ENCODE data around the gene DHPS. TPM values are rescaled to one million over a fixed set of nuclear protein-coding genes. Genes with fewer than 3 reads are reported as not detected.
"Not testable (repeated sequence)": the region's sequence is repeated elsewhere in the genome, so short reads cannot be mapped to it uniquely, and the experiment has no call there.

DHPS gene
- total and polyA plus RNA-seq, 2 of the 13 experiments (the other 11 are each of a cell fraction or from before 2014, with no cell fraction given) = 43.3 to 84.3 TPM

DNA sequence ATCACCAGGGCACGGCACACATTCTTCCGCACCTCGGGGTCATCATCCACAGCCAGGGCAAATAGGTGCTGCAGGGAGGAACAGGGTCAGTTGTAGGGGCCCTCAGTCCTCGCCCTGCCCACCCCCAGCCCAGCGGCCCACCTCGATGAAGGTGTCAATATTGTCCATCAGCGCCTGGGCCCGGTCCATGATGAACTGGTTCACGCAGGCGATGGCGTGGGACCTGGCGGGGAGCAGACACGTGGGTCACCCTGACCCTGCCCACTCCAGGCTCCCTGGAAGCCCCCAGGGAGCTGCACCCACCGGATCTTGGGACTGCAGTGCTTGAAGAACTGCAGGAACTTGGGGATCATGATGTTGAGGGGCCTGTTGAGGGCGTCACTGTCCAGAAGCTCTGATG is 33.4 kb upstream of the DHPS start:
- Histone ChIP-seq H4K20me1 (ENCODE audit: insufficient read depth, low read length) (no peaks in the 10 kb centered on the region), H3K9me3 (ENCODE audit: low read length) (no peaks in the 10 kb centered on the region), H3K79me2 (ENCODE audit: insufficient read depth, low read length) (peaks cover 21% of the 10 kb centered on the region), H3K4me1 (ENCODE audit: insufficient read depth, low read length) (peaks cover 2% of the 10 kb centered on the region), H3K27ac (ENCODE audit: extremely low read length, insufficient read depth, low read length) (no peak overlapping the region), H3K4me3 (replicated peaks in 1 of 3; ENCODE audit: insufficient read depth in 1 of 3, low read depth in 2 of 3, low read length in 3 of 3) (no peak overlapping the region), H3K36me3 (replicated peaks in 1 of 2; ENCODE audit: control insufficient read depth in 1 of 2, insufficient read depth in 2 of 2, low read length in 2 of 2) (peaks cover 32 to 69% of the 10 kb centered on the region in 2 experiments), H3K27me3 (ENCODE audit: control insufficient read depth in 1 of 2, insufficient read depth in 2 of 2, low read length in 2 of 2) (no peaks in the 10 kb centered on the region), H2AFZ (ENCODE audit: low read length) (no peak overlapping the region), H3K9ac (ENCODE audit: insufficient read depth, low read depth, low read length) (no peak overlapping the region), H3K4me2 (ENCODE audit: low read depth, low read length) (no peak overlapping the region)
- WGBS (ENCODE audit: low lambda C conversion rate) = 100% methylated on average over 1 of the region's 15 CpGs
- FAIRE-seq = no peak
- no peak for ATAC-seq
- 0 out of 2 replicates have a peak, but pooled peaks have one; percentile 12 for TF ChIP-seq RBFOX2 (IDR thresholded peaks at IDR 0.05; ENCODE audit: low read depth, low read length)
- TF ChIP-seq AGO2 (optimal IDR thresholded peaks at IDR 0.05; ENCODE audit: low read depth, low read length) = peak; percentile 37
- no peak for TF ChIP-seq ZNF232 (CRISPR knock-in tag; IDR thresholded peaks at IDR 0.05; ENCODE audit: borderline replicate concordance)
- ChIA-PET POLR2A (no interaction called here), CTCF (ENCODE audit: low intra/inter-chr PET ratio, low total read pairs) (no interaction called here)
- intact Hi-C loops (cut with micrococcal nuclease; ENCODE audit: unreplicated experiment) = no loop called here
- in situ Hi-C loops (cut with HindIII; ENCODE audit: extremely low pct_ligation_motif_present, low pct_unique_long_range_greater_than_20kb) = no loop called here
- BruUV-seq (replicated peaks) = no TSS peak
- DNase-seq (ENCODE audit: low spot score) = no peak

DNA sequence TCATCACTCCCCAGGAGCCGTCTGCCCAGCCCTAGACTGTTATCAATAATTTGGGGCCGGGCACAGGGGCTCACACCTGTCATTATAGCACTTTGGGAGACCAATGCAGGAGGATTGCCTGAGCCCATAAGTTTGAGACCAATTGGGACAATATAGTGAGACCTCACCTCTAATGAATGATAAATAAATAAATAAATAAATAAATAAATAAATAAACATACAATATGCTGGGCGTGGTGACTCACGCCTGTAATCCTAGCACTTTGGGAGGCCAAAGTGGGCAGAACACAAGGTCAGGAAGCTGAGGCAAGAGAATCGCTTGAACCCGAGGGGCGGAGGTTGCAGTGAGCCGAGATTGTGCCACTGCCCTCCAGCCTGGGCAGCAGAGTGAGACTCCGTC is 31.6 kb upstream of the DHPS start:
- H2AFZ ChIP-seq (ENCODE audit: low read length); intact Hi-C loops (cut with micrococcal nuclease; ENCODE audit: unreplicated experiment); ATAC-seq; CTCF ChIA-PET (ENCODE audit: low intra/inter-chr PET ratio, low total read pairs); H3K9ac ChIP-seq (ENCODE audit: insufficient read depth, low read depth, low read length); H3K9me3 ChIP-seq (ENCODE audit: low read length); H3K4me3 ChIP-seq (replicated peaks in 1 of 3; ENCODE audit: insufficient read depth in 1 of 3, low read depth in 2 of 3, low read length in 3 of 3); DNase-seq (ENCODE audit: low spot score); POLR2A ChIA-PET; H3K27ac ChIP-seq (ENCODE audit: extremely low read length, insufficient read depth, low read length); H4K20me1 ChIP-seq (ENCODE audit: insufficient read depth, low read length); H3K4me1 ChIP-seq (ENCODE audit: insufficient read depth, low read length); H3K79me2 ChIP-seq (ENCODE audit: insufficient read depth, low read length); H3K27me3 ChIP-seq (ENCODE audit: control insufficient read depth in 1 of 2, insufficient read depth in 2 of 2, low read length in 2 of 2); H3K4me2 ChIP-seq (ENCODE audit: low read depth, low read length); FAIRE-seq; BruUV-seq (replicated peaks): not testable (repeated sequence)
- peaks cover 36 to 72% of the 10 kb centered on the region in 2 experiments for H3K36me3 ChIP-seq (replicated peaks in 1 of 2; ENCODE audit: control insufficient read depth in 1 of 2, insufficient read depth in 2 of 2, low read length in 2 of 2)
- 97% methylated on average over 9 of the region's 9 CpGs for WGBS (ENCODE audit: low lambda C conversion rate)
- in situ Hi-C loops (cut with HindIII; ENCODE audit: extremely low pct_ligation_motif_present, low pct_unique_long_range_greater_than_20kb) = loop anchor here (5.0 kb wide), 1 partner anchor 44 kb away; no protein-coding TSS in a partner anchor
